Adrenal gland (tissue), 12 donors: ENCODE results near the gene NPAS4. TPM values are rescaled to one million over a fixed set of nuclear protein-coding genes. Genes with fewer than 3 reads are reported as not detected.

ENCODE experiments used
- DNase-seq, 7 donors: peaks; one replicate each; pipeline ENCODE4 v3.0.0-alpha.2; 2019 to 2020
- H3K27ac ChIP-seq, 5 donors: fragments of 200-600 bp; sonication (generic) in 4 of 5; 1 replicate in 3 of 5; 2 replicates in 2 of 5; pipeline versions ENCODE4 v1.5.1 to v1.8.0; 2016 to 2020; ENCODE audit warnings: mild to moderate bottlenecking in 1 of 5
- H3K27me3 ChIP-seq: fragments of 200-600 bp; 2 replicates; pipeline ENCODE4 v1.8.0; 2021
- H3K36me3 ChIP-seq, 2 donors: fragments of 200-600 bp; replicated peaks in 1 of 2; 1 replicate in 1 of 2; 2 replicates in 1 of 2; pipeline versions ENCODE4 v1.5.1 to v1.8.0; 2018 to 2022
- H3K4me1 ChIP-seq, 2 donors: fragments of 200-600 bp; replicated peaks in 1 of 2; 1 replicate in 1 of 2; 2 replicates in 1 of 2; pipeline versions ENCODE4 v1.5.1 to v1.8.0; 2018 to 2021
- H3K4me3 ChIP-seq, 4 donors: fragments of 200-600 bp; sonication (generic) in 3 of 4; one replicate each; pipeline ENCODE4 v1.5.1; 2016 to 2018
- H3K9me3 ChIP-seq, 3 donors: fragments of 200-600 bp; sonication (generic) in 1 of 3; replicated peaks in 1 of 3; 1 replicate in 2 of 3; 2 replicates in 1 of 3; pipeline versions ENCODE4 v1.5.1 to v1.8.0; 2016 to 2021
- CTCF ChIP-seq, 6 experiments: fragments of 450-650 bp in 4 of 6; fragments of 200-600 bp in 2 of 6; sonication (generic) in 1 of 6; IDR thresholded peaks; 1 replicate in 5 of 6; 2 replicates in 1 of 6; pipeline versions ENCODE4 v1.5.1 to v1.8.0; 2016 to 2021; ENCODE audit warnings: antibody characterized with exemption in 6 of 6, mild to moderate bottlenecking in 2 of 6, moderate library complexity in 1 of 6
- POLR2A ChIP-seq, 2 donors: fragments of 450-650 bp; IDR thresholded peaks; one replicate each; pipeline ENCODE4 v1.6.1; 2017; ENCODE audit warnings: antibody characterized with exemption in 2 of 2, mild to moderate bottlenecking in 2 of 2, moderate library complexity in 1 of 2
- WGBS, 4 donors: extraction: QIAGEN DNeasy Blood & Tissue Kit in 2 of 4; methylation state at CpG; one replicate each; pipeline versions ENCODE4 v1.1.5 to v1.1.7; 2013 to 2017; 5-methylcytosine and 5-hydroxymethylcytosine counted together
- intact Hi-C, 2 donors: fragments of 100-400 bp; cut with DNase I; formaldehyde crosslinking; loops; one replicate each; pipeline versions ENCODE4 v1.14.1 to v1.15.0; 2022 to 2023
- polyA plus RNA-seq, 3 donors: library from polyadenylated mRNA; stranded (reverse); fragments of 200-250 nt in 2 of 3; fragments of 350-450 nt in 1 of 3; fragmentation: Illumina TruSeq in 1 of 3; extraction: RNeasy Lipid Tissue Mini Kit (QIAGEN cat#74804) in 1 of 3; gene quantifications; one replicate each; pipeline ENCODE4 v1.2.3, GENCODE V29; 2013 to 2014
- total RNA-seq, 9 donors: library from RNA; depleted of rRNA in 4 of 9; stranded (reverse); fragments of >200 nt in 4 of 9; fragments of 120-200 nt in 1 of 9; fragmentation: NEBNext Ultra II Directional in 1 of 9; extraction: Animal tissue kit (Norgen Biotek cat#: 25700) in 1 of 9; gene quantifications; one replicate each; pipeline versions ENCODE4 v1.1.0 to v1.2.4, GENCODE V29; 2013 to 2023
- donor health status: healthy with polysubstance abuse.
- donor health status: Bipolar disorder and iron deficiency.
- donor health status: DM: yes; HTN: yes; CAD: no.
- donor health status: DM: no; HTN: no; CAD: no.
- donor health status: DM: no; HTN: no; CAD: no.
- donor health status: DM: yes; HTN: yes; CAD: no.

Gene NPAS4
- total and polyA plus RNA-seq, 12 donors, result 0.06 to 0.72 (median 0.36) TPM; not detected in 6

GRCh38 chr11:66411323-66411722 is 9.5 kb upstream of the NPAS4 start:
- H3K4me3 ChIP-seq, result no peak overlapping the region
- no peak for DNase-seq
- H3K9me3 ChIP-seq, result no peaks in the 10 kb centered on the region
- no peak overlapping the region for H3K27ac ChIP-seq
- TF ChIP-seq CTCF (IDR thresholded peaks at IDR 0.05), result no peak
- TF ChIP-seq POLR2A (IDR thresholded peaks at IDR 0.05), result no peak
- H3K36me3 ChIP-seq, result no peaks in the 10 kb centered on the region
- 68 to 88% (median 76%) methylated on average over 3 to 4 of the region's 4 CpGs for WGBS, 4 donors
- H3K4me1 ChIP-seq, result peaks cover 0 to 6% of the 10 kb centered on the region in 2 donors
- intact Hi-C loops, result no loop called here
- peaks cover 6% of the 10 kb centered on the region for H3K27me3 ChIP-seq

- DNase-seq, result no peak
- no peak for TF ChIP-seq POLR2A (IDR thresholded peaks at IDR 0.05)
- TF ChIP-seq CTCF (IDR thresholded peaks at IDR 0.05), result no peak
- no peaks in the 10 kb centered on the region for H3K36me3 ChIP-seq
- no peak overlapping the region for H3K4me3 ChIP-seq
- intact Hi-C loops, result no loop called here
- H3K27ac ChIP-seq, result no peak overlapping the region
- H3K4me1 ChIP-seq, result peaks cover 0 to 6% of the 10 kb centered on the region in 2 donors
- no peaks in the 10 kb centered on the region for H3K9me3 ChIP-seq
- peaks cover 6% of the 10 kb centered on the region for H3K27me3 ChIP-seq
- WGBS, 4 donors, result 67 to 83% (median 69%) methylated on average over 6 to 7 of the region's 7 CpGs
These were observed 8.7 kb upstream of the NPAS4 start for GRCh38 chr11:66412110-66412509.

GRCh38 chr11:66413167-66413566 is 7.7 kb upstream of the NPAS4 start:
- Histone ChIP-seq H3K27me3 (peaks cover 6% of the 10 kb centered on the region), H3K4me3 (no peak overlapping the region), H3K4me1 (peaks cover 0 to 6% of the 10 kb centered on the region in 2 donors), H3K9me3 (no peaks in the 10 kb centered on the region), H3K27ac (no peak overlapping the region), H3K36me3 (no peaks in the 10 kb centered on the region)
- 68 to 85% (median 74%) methylated on average over 6 of the region's 6 CpGs for WGBS, 4 donors
- no peak for DNase-seq
- intact Hi-C loops, result no loop called here
- TF ChIP-seq CTCF (IDR thresholded peaks at IDR 0.05) (no peak), POLR2A (IDR thresholded peaks at IDR 0.05) (no peak)

GRCh38 chr11:66414120-66414934 is 6.5 kb upstream of the NPAS4 start:
- no peak overlapping the region for H3K27ac ChIP-seq
- intact Hi-C loops, result no loop called here
- H3K27me3 ChIP-seq, result peaks cover 6% of the 10 kb centered on the region
- H3K4me3 ChIP-seq, result no peak overlapping the region
- TF ChIP-seq CTCF (IDR thresholded peaks at IDR 0.05) (no peak), POLR2A (IDR thresholded peaks at IDR 0.05) (no peak)
- no peaks in the 10 kb centered on the region for H3K9me3 ChIP-seq
- H3K4me1 ChIP-seq, result peaks cover 0 to 8% of the 10 kb centered on the region in 2 donors
- no peak for DNase-seq
- H3K36me3 ChIP-seq, result no peaks in the 10 kb centered on the region
- WGBS, 4 donors, result 52 to 62% (median 53%) methylated on average over 11 to 12 of the region's 12 CpGs
